Mammary epithelial cell (primary cell): Measurements from ENCODE around the gene CKMT2.

Experiments used
- CTCF ChIP-seq, 2 donors: IDR thresholded peaks in 1 of 2; conservative IDR thresholded peaks in 1 of 2; 2 replicates each; pipeline ENCODE4 v1.5.1; 2011 to 2012; ENCODE audit warnings: inconsistent platforms in 2 of 2, low read length in 2 of 2, mild to moderate bottlenecking in 2 of 2, control low read depth in 1 of 2, low read depth in 1 of 2; ENCODE audit not compliant: insufficient read depth in 1 of 2; ENCODE audit errors: extremely low read depth in 1 of 2
- EZH2 ChIP-seq: IDR thresholded peaks from 2 replicates; pipeline ENCODE4 v1.6.1; 2012; ENCODE audit warnings: low read length, inconsistent platforms, borderline replicate concordance

GRCh38 chr5:81194633-81195334 lies 38.3 kb upstream of the CKMT2 start:
- TF ChIP-seq CTCF (conservative IDR thresholded peaks at IDR 0.05 in 1 of 2, IDR thresholded peaks at IDR 0.05 in 1 of 2; ENCODE audit: extremely low read depth in 1 of 2, insufficient read depth in 1 of 2, low read depth in 1 of 2, low read length in 2 of 2) (peak; percentile 78 to 96), EZH2 (no peak)
